K562 (cell line): ENCODE data around the gene TPGS1. TPM values are rescaled to one million over a fixed set of nuclear protein-coding genes. Genes with fewer than 3 reads are reported as not detected.

Source experiments
- ATAC-seq: fragments of 200-7000 bp; cut with Tn5 transposase; 3 replicates; pipeline ENCODE4 v1.9.1; 2020; ENCODE audit warnings: moderate library complexity
- BruUV-seq: library from RNA; stranded (reverse); fragments of 400-500 nt; replicated peaks from 2 replicates; lab custom pipeline; 2021; lab: Mats Ljungman, UMichigan
- CTCF ChIA-PET: fragments of 300-600 bp; formaldehyde crosslinking; extraction: SDS; loops from one replicate; lab custom pipeline; 2021; ENCODE audit warnings: low intra/inter-chr PET ratio; lab: Yijun Ruan, JAX
- POLR2A ChIA-PET: fragments of 300-600, 350-650 bp; sonication (Branson Sonifier 250); formaldehyde crosslinking; extraction: SDS; loops from one replicate; lab custom pipeline; 2021; ENCODE audit warnings: antibody characterized with exemption, inconsistent platforms; lab: Yijun Ruan, JAX
- DNase-seq, 4 experiments: peaks; one replicate each; pipeline versions ENCODE4 v3.0.0 to v3.0.0-alpha.2; 2011 to 2018; ENCODE audit warnings: low spot score in 3 of 4, mixed read lengths in 3 of 4; ENCODE audit errors: extremely low read depth in 1 of 4
- FAIRE-seq: peaks from 2 replicates; lab custom pipeline; 2011; peaks lifted over from hg19 to GRCh38; lab: Jason Lieb, UNC
- H2AFZ ChIP-seq: 2 replicates; pipeline ENCODE4 v1.6.0; 2011; ENCODE audit warnings: low read depth, low read length, control low read depth, inconsistent platforms
- H3K27ac ChIP-seq: fragments of 200-600 bp; 3 replicates; pipeline ENCODE4 v1.8.0; 2011; ENCODE audit warnings: low read depth, mild to moderate bottlenecking, control low read depth, inconsistent platforms, low read length, moderate library complexity, mixed read lengths; ENCODE audit errors: extremely low read depth
- H3K27me3 ChIP-seq, 2 experiments: fragments of 300-600 bp in 1 of 2; 2 replicates in 1 of 2; 3 replicates in 1 of 2; pipeline versions ENCODE4 v1.6.0 to v1.8.0; 2011; ENCODE audit warnings: inconsistent platforms in 2 of 2, low read length in 2 of 2, mild to moderate bottlenecking in 1 of 2, mixed read lengths in 1 of 2, moderate library complexity in 1 of 2; ENCODE audit not compliant: control insufficient read depth in 2 of 2, insufficient read depth in 2 of 2
- H3K36me3 ChIP-seq: fragments of 300-600 bp; 3 replicates; pipeline ENCODE4 v1.8.0; 2011; ENCODE audit warnings: mild to moderate bottlenecking, low read length, inconsistent platforms; ENCODE audit not compliant: control insufficient read depth, insufficient read depth
- H3K4me1 ChIP-seq, 2 experiments: fragments of 200-600 bp in 1 of 2; replicated peaks in 1 of 2; 2 replicates in 1 of 2; 3 replicates in 1 of 2; pipeline versions ENCODE4 v1.5.1 to v1.8.0; 2011; ENCODE audit warnings: inconsistent platforms in 2 of 2, low read length in 2 of 2, mild to moderate bottlenecking in 1 of 2, mixed read lengths in 1 of 2, moderate library complexity in 1 of 2; ENCODE audit not compliant: control insufficient read depth in 2 of 2, insufficient read depth in 2 of 2
- H3K4me2 ChIP-seq: 2 replicates; pipeline ENCODE4 v1.6.1; 2011; ENCODE audit warnings: low read length, control low read depth, inconsistent platforms, mixed read lengths; ENCODE audit not compliant: insufficient read depth
- H3K4me3 ChIP-seq: fragments of 200-600 bp; sonication (generic), shearing (Covaris generic); 2 replicates; pipeline ENCODE4 v1.5.1; 2016; ENCODE audit warnings: control low read depth, inconsistent platforms
- H3K79me2 ChIP-seq: fragments of 200-600 bp; 3 replicates; pipeline ENCODE4 v1.8.0; 2011; ENCODE audit warnings: low read length, inconsistent platforms; ENCODE audit not compliant: control insufficient read depth, insufficient read depth
- H3K9ac ChIP-seq, 2 experiments: 2 replicates each; pipeline versions ENCODE4 v1.6.0 to v1.6.1; 2011; ENCODE audit warnings: low read depth in 2 of 2, low read length in 2 of 2, control low read depth in 1 of 2, inconsistent platforms in 1 of 2, mild to moderate bottlenecking in 1 of 2, mixed read lengths in 1 of 2; ENCODE audit not compliant: insufficient read depth in 1 of 2
- H3K9me1 ChIP-seq: one replicate; pipeline ENCODE4 v1.6.0; 2011; ENCODE audit warnings: inconsistent platforms, mild to moderate bottlenecking, low read length, moderate library complexity; ENCODE audit not compliant: control insufficient read depth, insufficient read depth
- H3K9me3 ChIP-seq: replicated peaks from 2 replicates; pipeline ENCODE4 v1.5.1; 2011; ENCODE audit warnings: low read depth, low read length, inconsistent platforms; ENCODE audit not compliant: control insufficient read depth, insufficient read depth
- H4K20me1 ChIP-seq: replicated peaks from 2 replicates; pipeline ENCODE4 v1.6.1; 2011; ENCODE audit warnings: low read length, inconsistent platforms, mixed read lengths; ENCODE audit not compliant: control insufficient read depth, insufficient read depth
- ELF1 ChIP-seq: fragments of 200-800 bp; sonication (Bioruptor generic); IDR thresholded peaks from 2 replicates; pipeline ENCODE4 v1.6.1; 2016; ENCODE audit warnings: missing genetic modification characterization, missing compliant biosample characterization
- ERF ChIP-seq: fragments of 450-650 bp; formaldehyde crosslinking; IDR thresholded peaks from 2 replicates; pipeline ENCODE4 v1.4.0; 2020; ENCODE audit warnings: mild to moderate bottlenecking, mixed read lengths
- KLF1 ChIP-seq: fragments of 450-650 bp; IDR thresholded peaks from 2 replicates; pipeline ENCODE4 v1.6.1; 2016; ENCODE audit warnings: missing genetic modification characterization, missing compliant biosample characterization
- MTF1 ChIP-seq: fragments of 250-450 bp; sonication (Bioruptor Pico); IDR thresholded peaks from 2 replicates; pipeline ENCODE4 v1.9.0; 2021; ENCODE audit warnings: moderate library complexity, mild to moderate bottlenecking, inconsistent platforms, borderline replicate concordance
- NCOA2 ChIP-seq, 2 experiments: fragments of 450-650 bp; IDR thresholded peaks; 2 replicates each; pipeline ENCODE4 v1.6.1; 2018; ENCODE audit warnings: mild to moderate bottlenecking in 2 of 2, moderate library complexity in 1 of 2; ENCODE audit not compliant: partially characterized antibody in 2 of 2
- PML ChIP-seq: IDR thresholded peaks from 2 replicates; pipeline ENCODE4 v1.6.1; 2012; ENCODE audit warnings: low read length, inconsistent platforms
- RFX7 ChIP-seq: fragments of 250-450 bp; sonication (Bioruptor Pico); IDR thresholded peaks from 2 replicates; pipeline ENCODE4 v1.5.1; 2021; ENCODE audit warnings: mild to moderate bottlenecking
- RHOXF2B ChIP-seq: fragments of 250-450 bp; sonication (Bioruptor Pico); conservative IDR thresholded peaks from 2 replicates; pipeline ENCODE4 v1.5.1; 2021
- WGBS: fragments of 100-300 bp; shearing (Covaris generic); methylation state at CpG from one replicate; pipeline ENCODE4 v1.1.6; 2016; ENCODE audit warnings: low coverage, mixed read lengths; ENCODE audit not compliant: insufficient coverage; ENCODE audit errors: missing lambda C conversion rate; 5-methylcytosine and 5-hydroxymethylcytosine counted together
- in situ Hi-C: fragments of 300-500 bp; cut with MboI; formaldehyde crosslinking; loops from 4 replicates; pipeline ENCODE4 v1.15.0; 2018; ENCODE audit warnings: inconsistent platforms, mixed read lengths
- intact Hi-C: fragments of 100-400 bp; cut with micrococcal nuclease; formaldehyde crosslinking; loops from 2 replicates; pipeline ENCODE4 v1.14.2; 2022
- polyA plus RNA-seq, 8 experiments: library from polyadenylated mRNA; depleted of rRNA in 4 of 8; stranded (reverse) in 5 of 8; unstranded in 3 of 8; fragments of >200 nt; fragmentation: Nextera tagmentation in 2 of 8; fragmentation: Illumina TruSeq in 1 of 8; extraction: Ambion mirVana in 2 of 8; extraction: Trizol in 1 of 8; gene quantifications; 2 replicates each; pipeline versions ENCODE4 v1.2.1 to v1.2.3, GENCODE V29; 2011 to 2014; ENCODE audit warnings: inconsistent platforms in 1 of 8, missing spikeins in 1 of 8
- total RNA-seq, 7 experiments: library from RNA; depleted of rRNA in 6 of 7; stranded (reverse); fragments of >200 nt in 6 of 7; fragmentation: Illumina TruSeq in 2 of 7; extraction: Trizol in 2 of 7; gene quantifications; 2 replicates each; pipeline versions ENCODE4 v1.2.1 to v1.2.3, GENCODE V29; 2011 to 2021; ENCODE audit warnings: low replicate concordance in 1 of 7
- TF ChIP-seq, protein P1 (sequence below), 2 experiments: fragments of 150-350 bp in 1 of 2; IDR thresholded peaks; 2 replicates each; pipeline ENCODE4 v1.6.1; 2012 to 2016; ENCODE audit warnings: low read depth in 2 of 2, low read length in 2 of 2, mild to moderate bottlenecking in 1 of 2, moderate library complexity in 1 of 2
- TF ChIP-seq, protein P2 (sequence below): fragments of 450-650 bp; IDR thresholded peaks from 2 replicates; pipeline ENCODE4 v1.6.1; 2018; ENCODE audit warnings: mild to moderate bottlenecking, low read depth; ENCODE audit not compliant: partially characterized antibody
- TF ChIP-seq, protein P3 (sequence below): fragments of 200-800 bp; sonication (Bioruptor generic); IDR thresholded peaks from 2 replicates; pipeline ENCODE4 v1.6.1; 2017; ENCODE audit warnings: missing genetic modification characterization, missing compliant biosample characterization
- TF ChIP-seq, protein P4 (sequence below): fragments of 250-450 bp; sonication (Bioruptor Pico); IDR thresholded peaks from 2 replicates; pipeline ENCODE4 v1.4.0; 2020; ENCODE audit warnings: mild to moderate bottlenecking, moderate library complexity

Gene TPGS1
- total and polyA plus RNA-seq, 9 of the 15 experiments (the other 6 are each of a cell fraction or from before 2014, with no cell fraction given): 0.30 to 31.6 (median 1.2) TPM; not detected in 2

DNA sequence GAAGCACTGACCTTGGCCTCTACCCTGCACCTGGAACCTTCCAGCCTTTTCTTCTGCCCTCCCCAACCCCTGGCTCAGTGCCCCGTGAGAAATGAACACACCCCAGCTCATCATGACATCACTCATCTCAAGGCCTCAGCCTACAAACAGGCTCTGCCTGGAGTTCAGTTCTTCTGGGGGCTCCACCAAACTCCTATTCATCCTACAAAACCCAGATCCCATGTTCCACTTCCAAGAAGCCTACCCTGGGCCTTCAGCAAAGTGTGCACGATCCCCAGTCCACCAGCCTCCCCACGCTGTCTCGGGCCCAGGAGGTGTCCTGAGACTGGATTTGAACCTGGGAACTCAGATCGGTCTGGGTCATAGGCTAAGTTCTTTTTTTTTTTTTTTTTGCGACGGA is 37.5 kb upstream of the TPGS1 start:
- Histone ChIP-seq H3K36me3 (no peaks in the 10 kb centered on the region), H3K4me3 (no peak overlapping the region), H2AFZ (no peak overlapping the region), H3K4me2 (no peak overlapping the region), H3K9me1 (no peaks in the 10 kb centered on the region), H3K4me1 (peaks cover 0 to 31% of the 10 kb centered on the region in 2 experiments; a peak in 3 of 5 replicates), H3K9ac (no peak overlapping the region), H3K27me3 (peaks cover 0 to 16% of the 10 kb centered on the region in 2 experiments; a peak in 2 of 5 replicates), H3K79me2 (no peaks in the 10 kb centered on the region), H4K20me1 (0 out of 2 replicates have a peak, but pooled peaks cover 5% of the 10 kb centered on the region), H3K27ac (no peak overlapping the region), H3K9me3 (no peaks in the 10 kb centered on the region)
- BruUV-seq: no TSS peak
- FAIRE-seq (no peak), ATAC-seq (no peak), DNase-seq (no peak)
- in situ Hi-C loops (no loop called here), intact Hi-C loops (no loop called here)
- TF ChIP-seq, protein P1, sequence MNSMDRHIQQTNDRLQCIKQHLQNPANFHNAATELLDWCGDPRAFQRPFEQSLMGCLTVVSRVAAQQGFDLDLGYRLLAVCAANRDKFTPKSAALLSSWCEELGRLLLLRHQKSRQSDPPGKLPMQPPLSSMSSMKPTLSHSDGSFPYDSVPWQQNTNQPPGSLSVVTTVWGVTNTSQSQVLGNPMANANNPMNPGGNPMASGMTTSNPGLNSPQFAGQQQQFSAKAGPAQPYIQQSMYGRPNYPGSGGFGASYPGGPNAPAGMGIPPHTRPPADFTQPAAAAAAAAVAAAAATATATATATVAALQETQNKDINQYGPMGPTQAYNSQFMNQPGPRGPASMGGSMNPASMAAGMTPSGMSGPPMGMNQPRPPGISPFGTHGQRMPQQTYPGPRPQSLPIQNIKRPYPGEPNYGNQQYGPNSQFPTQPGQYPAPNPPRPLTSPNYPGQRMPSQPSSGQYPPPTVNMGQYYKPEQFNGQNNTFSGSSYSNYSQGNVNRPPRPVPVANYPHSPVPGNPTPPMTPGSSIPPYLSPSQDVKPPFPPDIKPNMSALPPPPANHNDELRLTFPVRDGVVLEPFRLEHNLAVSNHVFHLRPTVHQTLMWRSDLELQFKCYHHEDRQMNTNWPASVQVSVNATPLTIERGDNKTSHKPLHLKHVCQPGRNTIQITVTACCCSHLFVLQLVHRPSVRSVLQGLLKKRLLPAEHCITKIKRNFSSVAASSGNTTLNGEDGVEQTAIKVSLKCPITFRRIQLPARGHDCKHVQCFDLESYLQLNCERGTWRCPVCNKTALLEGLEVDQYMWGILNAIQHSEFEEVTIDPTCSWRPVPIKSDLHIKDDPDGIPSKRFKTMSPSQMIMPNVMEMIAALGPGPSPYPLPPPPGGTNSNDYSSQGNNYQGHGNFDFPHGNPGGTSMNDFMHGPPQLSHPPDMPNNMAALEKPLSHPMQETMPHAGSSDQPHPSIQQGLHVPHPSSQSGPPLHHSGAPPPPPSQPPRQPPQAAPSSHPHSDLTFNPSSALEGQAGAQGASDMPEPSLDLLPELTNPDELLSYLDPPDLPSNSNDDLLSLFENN (IDR thresholded peaks at IDR 0.05; ENCODE audit: low read depth in 2 of 2, low read length in 2 of 2): no peak
- TF ChIP-seq MTF1 (CRISPR knock-in tag): no peak
- TF ChIP-seq, protein P2, sequence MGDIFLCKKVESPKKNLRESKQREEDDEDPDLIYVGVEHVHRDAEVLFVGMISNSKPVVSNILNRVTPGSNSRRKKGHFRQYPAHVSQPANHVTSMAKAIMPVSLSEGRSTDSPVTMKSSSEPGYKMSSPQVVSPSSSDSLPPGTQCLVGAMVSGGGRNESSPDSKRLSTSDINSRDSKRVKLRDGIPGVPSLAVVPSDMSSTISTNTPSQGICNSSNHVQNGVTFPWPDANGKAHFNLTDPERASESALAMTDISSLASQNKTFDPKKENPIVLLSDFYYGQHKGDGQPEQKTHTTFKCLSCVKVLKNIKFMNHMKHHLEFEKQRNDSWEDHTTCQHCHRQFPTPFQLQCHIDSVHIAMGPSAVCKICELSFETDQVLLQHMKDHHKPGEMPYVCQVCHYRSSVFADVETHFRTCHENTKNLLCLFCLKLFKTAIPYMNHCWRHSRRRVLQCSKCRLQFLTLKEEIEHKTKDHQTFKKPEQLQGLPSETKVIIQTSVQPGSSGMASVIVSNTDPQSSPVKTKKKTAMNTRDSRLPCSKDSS: no peak
- no peak for TF ChIP-seq PML
- no peak for TF ChIP-seq ELF1 (tag)
- TF ChIP-seq KLF1 (tag): no peak
- no peak for TF ChIP-seq ERF (CRISPR knock-in tag)
- TF ChIP-seq, protein P3, sequence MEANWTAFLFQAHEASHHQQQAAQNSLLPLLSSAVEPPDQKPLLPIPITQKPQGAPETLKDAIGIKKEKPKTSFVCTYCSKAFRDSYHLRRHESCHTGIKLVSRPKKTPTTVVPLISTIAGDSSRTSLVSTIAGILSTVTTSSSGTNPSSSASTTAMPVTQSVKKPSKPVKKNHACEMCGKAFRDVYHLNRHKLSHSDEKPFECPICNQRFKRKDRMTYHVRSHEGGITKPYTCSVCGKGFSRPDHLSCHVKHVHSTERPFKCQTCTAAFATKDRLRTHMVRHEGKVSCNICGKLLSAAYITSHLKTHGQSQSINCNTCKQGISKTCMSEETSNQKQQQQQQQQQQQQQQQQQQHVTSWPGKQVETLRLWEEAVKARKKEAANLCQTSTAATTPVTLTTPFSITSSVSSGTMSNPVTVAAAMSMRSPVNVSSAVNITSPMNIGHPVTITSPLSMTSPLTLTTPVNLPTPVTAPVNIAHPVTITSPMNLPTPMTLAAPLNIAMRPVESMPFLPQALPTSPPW: no peak
- TF ChIP-seq RHOXF2B (CRISPR knock-in tag): no peak
- TF ChIP-seq RFX7 (CRISPR knock-in tag): no peak
- TF ChIP-seq, protein P4, sequence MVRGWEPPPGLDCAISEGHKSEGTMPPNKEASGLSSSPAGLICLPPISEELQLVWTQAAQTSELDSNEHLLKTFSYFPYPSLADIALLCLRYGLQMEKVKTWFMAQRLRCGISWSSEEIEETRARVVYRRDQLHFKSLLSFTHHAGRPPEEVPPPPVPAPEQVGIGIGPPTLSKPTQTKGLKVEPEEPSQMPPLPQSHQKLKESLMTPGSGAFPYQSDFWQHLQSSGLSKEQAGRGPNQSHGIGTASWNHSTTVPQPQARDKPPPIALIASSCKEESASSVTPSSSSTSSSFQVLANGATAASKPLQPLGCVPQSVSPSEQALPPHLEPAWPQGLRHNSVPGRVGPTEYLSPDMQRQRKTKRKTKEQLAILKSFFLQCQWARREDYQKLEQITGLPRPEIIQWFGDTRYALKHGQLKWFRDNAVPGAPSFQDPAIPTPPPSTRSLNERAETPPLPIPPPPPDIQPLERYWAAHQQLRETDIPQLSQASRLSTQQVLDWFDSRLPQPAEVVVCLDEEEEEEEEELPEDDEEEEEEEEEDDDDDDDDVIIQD (CRISPR knock-in tag): no peak
- TF ChIP-seq NCOA2 (IDR thresholded peaks at IDR 0.05; ENCODE audit: partially characterized antibody in 2 of 2): no peak
- CTCF ChIA-PET: no interaction called here
- 36% methylated on average over 6 of the region's 7 CpGs for WGBS
- POLR2A ChIA-PET: interaction anchor here (0.6 kb wide), 1 partner anchor 16 kb away, joined by 3 read pairs; no protein-coding TSS in a partner anchor
